HCT116 (cell line): ENCODE data around the gene RCAN2. TPM values are rescaled to one million over a fixed set of nuclear protein-coding genes. Genes with fewer than 3 reads are reported as not detected.

ENCODE experiments used
- ATAC-seq: fragments of 200-7000 bp; cut with Tn5 transposase; 2 replicates; pipeline ENCODE4 v1.9.1; 2020; ENCODE audit warnings: mild to moderate bottlenecking, moderate library complexity
- BruUV-seq: library from RNA; stranded (reverse); fragments of 400-500 nt; replicated peaks from 2 replicates; lab custom pipeline; 2021; lab: Mats Ljungman, UMichigan
- CTCF ChIA-PET: fragments of 300-600 bp; sonication (Branson Sonifier 250); formaldehyde crosslinking; loops from one replicate; lab custom pipeline; 2021; ENCODE audit warnings: antibody characterized with exemption; lab: Charles Lee
- POLR2A ChIA-PET: fragments of 300-600, 350-600 bp; sonication (Branson Sonifier 250); formaldehyde crosslinking; loops from one replicate; lab custom pipeline; 2021; ENCODE audit warnings: antibody characterized with exemption; lab: Charles Lee
- RAD21 ChIA-PET, 2 experiments: fragments of 300-600 bp; sonication (Branson Sonifier 250); formaldehyde crosslinking; loops; one replicate each; lab custom pipeline; 2023; ENCODE audit warnings: low total read pairs in 2 of 2; ENCODE audit not compliant: uncharacterized antibody in 2 of 2, unreplicated experiment in 2 of 2, low non-redundant PET in 1 of 2; lab: Charles Lee
- DNase-seq: peaks from one replicate; pipeline ENCODE4 v3.0.0-alpha.2; 2010; ENCODE audit warnings: low read depth, low spot score
- H2AFZ ChIP-seq: fragments of 200-600 bp; shearing (Covaris generic), sonication (generic); 2 replicates; pipeline ENCODE4 v1.6.1; 2017; ENCODE audit warnings: low read depth, mixed run types, mixed read lengths, antibody characterized with exemption, low read length; ENCODE audit not compliant: poor library complexity, severe bottlenecking
- H3K27ac ChIP-seq: 2 replicates; pipeline ENCODE4 v1.5.1; 2012; ENCODE audit warnings: low read depth, low read length
- H3K27me3 ChIP-seq: fragments of 200-600 bp; sonication (generic); 2 replicates; pipeline ENCODE4 v1.6.1; 2016; ENCODE audit warnings: mixed run types, low read length, mixed read lengths; ENCODE audit not compliant: insufficient read depth
- H3K36me3 ChIP-seq, 2 experiments: fragments of 200-500 bp in 1 of 2; fragments of 200-600 bp in 1 of 2; sonication (Bioruptor generic) in 1 of 2; sonication (generic) in 1 of 2; 2 replicates each; pipeline versions ENCODE4 v1.5.1 to v1.6.1; 2014 to 2016; ENCODE audit warnings: low read length in 2 of 2, inconsistent platforms in 1 of 2, mixed read lengths in 1 of 2, mixed run types in 1 of 2; ENCODE audit not compliant: insufficient read depth in 2 of 2, control insufficient read depth in 1 of 2
- H3K4me1 ChIP-seq, 2 experiments: fragments of 200-600 bp in 1 of 2; sonication (generic) in 1 of 2; 2 replicates each; pipeline versions ENCODE4 v1.5.1 to v1.6.1; 2012 to 2017; ENCODE audit warnings: low read length in 2 of 2, inconsistent platforms in 1 of 2, mild to moderate bottlenecking in 1 of 2, mixed read lengths in 1 of 2, mixed run types in 1 of 2, moderate library complexity in 1 of 2; ENCODE audit not compliant: insufficient read depth in 2 of 2, control insufficient read depth in 1 of 2
- H3K4me2 ChIP-seq: fragments of 200-600 bp; sonication (generic); 2 replicates; pipeline ENCODE4 v1.6.1; 2017; ENCODE audit warnings: mixed run types, low read length, mixed read lengths
- H3K4me3 ChIP-seq, 2 experiments: fragments of 200-600 bp in 1 of 2; sonication (generic) in 1 of 2; replicated peaks in 1 of 2; 2 replicates each; pipeline ENCODE4 v1.5.1; 2011 to 2016; ENCODE audit warnings: low read length in 2 of 2, control low read depth in 1 of 2, low read depth in 1 of 2, mild to moderate bottlenecking in 1 of 2, mixed read lengths in 1 of 2, mixed run types in 1 of 2
- H3K79me2 ChIP-seq: fragments of 200-600 bp; sonication (generic); 2 replicates; pipeline ENCODE4 v1.6.1; 2017; ENCODE audit warnings: mild to moderate bottlenecking, mixed run types, low read length, moderate library complexity, mixed read lengths; ENCODE audit not compliant: insufficient read depth
- H3K9ac ChIP-seq: fragments of 200-600 bp; sonication (generic); 2 replicates; pipeline ENCODE4 v1.6.1; 2016; ENCODE audit warnings: low read length, mixed read lengths
- H3K9me2 ChIP-seq: fragments of 200-600 bp; sonication (generic), shearing (Covaris generic); 2 replicates; pipeline ENCODE4 v1.6.1; 2017; ENCODE audit warnings: mixed run types, mild to moderate bottlenecking, moderate library complexity; ENCODE audit not compliant: insufficient read depth
- H3K9me3 ChIP-seq, 2 experiments: fragments of 200-500 bp in 1 of 2; fragments of 200-600 bp in 1 of 2; sonication (Bioruptor generic) in 1 of 2; sonication (generic) in 1 of 2; 2 replicates each; pipeline ENCODE4 v1.6.1; 2014 to 2017; ENCODE audit warnings: low read length in 2 of 2, mixed read lengths in 2 of 2, inconsistent platforms in 1 of 2, low read depth in 1 of 2, mild to moderate bottlenecking in 1 of 2, mixed run types in 1 of 2, moderate library complexity in 1 of 2; ENCODE audit not compliant: control insufficient read depth in 1 of 2, insufficient read depth in 1 of 2
- H4K20me1 ChIP-seq: fragments of 200-600 bp; sonication (generic), shearing (Covaris generic); 2 replicates; pipeline ENCODE4 v1.6.1; 2017; ENCODE audit warnings: mixed run types, mild to moderate bottlenecking, moderate library complexity; ENCODE audit not compliant: insufficient read depth
- EGR1 ChIP-seq: IDR thresholded peaks from 2 replicates; pipeline ENCODE4 v1.6.1; 2012; ENCODE audit warnings: low read depth
- ELF1 ChIP-seq: IDR thresholded peaks from 2 replicates; pipeline ENCODE4 v1.6.1; 2012; ENCODE audit warnings: low read depth, borderline replicate concordance
- EZH2 ChIP-seq: fragments of 200-600 bp; sonication (generic); IDR thresholded peaks from 2 replicates; pipeline ENCODE4 v1.6.1; 2017; ENCODE audit warnings: antibody characterized with exemption, mixed run types
- JUND ChIP-seq: IDR thresholded peaks from 2 replicates; pipeline ENCODE4 v1.6.1; 2012
- MAX ChIP-seq: IDR thresholded peaks from 2 replicates; pipeline ENCODE4 v1.6.1; 2012
- POLR2A ChIP-seq: IDR thresholded peaks from 2 replicates; pipeline ENCODE4 v1.7.0; 2011; ENCODE audit warnings: borderline replicate concordance; ENCODE audit not compliant: insufficient read depth, insufficient read length; ENCODE audit errors: extremely low read depth
- RAD21 ChIP-seq: IDR thresholded peaks from 2 replicates; pipeline ENCODE4 v1.6.1; 2012; ENCODE audit warnings: low read depth, mild to moderate bottlenecking
- REST ChIP-seq: IDR thresholded peaks from 2 replicates; pipeline ENCODE4 v1.6.1; 2012; ENCODE audit warnings: low read depth
- SIN3A ChIP-seq: IDR thresholded peaks from 2 replicates; pipeline ENCODE4 v1.6.1; 2012; ENCODE audit warnings: low read depth
- SRF ChIP-seq: IDR thresholded peaks from 2 replicates; pipeline ENCODE4 v1.6.1; 2012; ENCODE audit warnings: low read depth
- YY1 ChIP-seq: IDR thresholded peaks from 2 replicates; pipeline ENCODE4 v1.6.1; 2011; ENCODE audit warnings: low read length, low read depth, moderate library complexity, mild to moderate bottlenecking; ENCODE audit not compliant: insufficient replicate concordance; ENCODE audit errors: extremely low read depth
- ZFX ChIP-seq: fragments of 450-650 bp; IDR thresholded peaks from 2 replicates; pipeline ENCODE4 v1.6.1; 2017
- intact Hi-C: fragments of 100-400 bp; cut with micrococcal nuclease; formaldehyde crosslinking; loops from 2 replicates; pipeline ENCODE4 v1.10.0; 2022
- total RNA-seq: library from RNA; stranded (reverse); gene quantifications from one replicate; pipeline ENCODE4 v1.2.1, GENCODE V29; 2021; ENCODE audit not compliant: unreplicated experiment

Gene RCAN2
- total RNA-seq, 1 experiment from 2014 or later = 0.57 TPM

GRCh38 chr6:46175446-46175845 lies 315.8 kb downstream of the RCAN2 start:
- intact Hi-C loops = no loop called here
- H4K20me1 ChIP-seq = no peaks in the 10 kb centered on the region
- no peak overlapping the region for H3K4me3 ChIP-seq
- H3K27me3 ChIP-seq = no peaks in the 10 kb centered on the region
- H2AFZ ChIP-seq = no peak overlapping the region
- no peak overlapping the region for H3K4me2 ChIP-seq
- H3K79me2 ChIP-seq = no peaks in the 10 kb centered on the region
- ChIA-PET POLR2A (no interaction called here), CTCF (interaction anchor here (1.0 kb wide), 1 partner anchor 85 kb away, joined by 3 read pairs; no protein-coding TSS in a partner anchor), RAD21 (no interaction called here)
- H3K27ac ChIP-seq = no peak overlapping the region
- no peak for ATAC-seq
- peaks cover 0 to 7% of the 10 kb centered on the region in 2 experiments; a peak in 2 of 4 replicates for H3K4me1 ChIP-seq
- BruUV-seq = no TSS peak
- H3K9ac ChIP-seq = no peak overlapping the region
- no peaks in the 10 kb centered on the region; the same call in 1 of the 2 replicates for H3K9me2 ChIP-seq
- no peaks in the 10 kb centered on the region for H3K36me3 ChIP-seq
- no peak for DNase-seq
- H3K9me3 ChIP-seq = no peaks in the 10 kb centered on the region
- TF ChIP-seq POLR2A (no peak), MAX (no peak), RAD21 (no peak), ELF1 (no peak), JUND (no peak), REST (no peak), YY1 (no peak), EGR1 (no peak), ZFX (no peak), EZH2 (no peak), SRF (no peak), SIN3A (no peak)
